ENCODE data around the gene TMEM30B.

TMEM30B gene

GRCh38 chr14:61266891-61267740, 14.0 kb downstream of the TMEM30B start:
- peaks cover 20% of the 10 kb centered on the region for H3K27me3 ChIP-seq
- no peak for DNase-seq
- H3K4me1 ChIP-seq, result no peaks in the 10 kb centered on the region
- no peaks in the 10 kb centered on the region for H3K9me3 ChIP-seq
- H3K4me3 ChIP-seq (ENCODE audit: low read depth, low read length), result no peak overlapping the region
- no peak for TF ChIP-seq CTCF (IDR thresholded peaks at IDR 0.05; ENCODE audit: low read depth, low read length)
- H3K36me3 ChIP-seq, result no peaks in the 10 kb centered on the region

DNA sequence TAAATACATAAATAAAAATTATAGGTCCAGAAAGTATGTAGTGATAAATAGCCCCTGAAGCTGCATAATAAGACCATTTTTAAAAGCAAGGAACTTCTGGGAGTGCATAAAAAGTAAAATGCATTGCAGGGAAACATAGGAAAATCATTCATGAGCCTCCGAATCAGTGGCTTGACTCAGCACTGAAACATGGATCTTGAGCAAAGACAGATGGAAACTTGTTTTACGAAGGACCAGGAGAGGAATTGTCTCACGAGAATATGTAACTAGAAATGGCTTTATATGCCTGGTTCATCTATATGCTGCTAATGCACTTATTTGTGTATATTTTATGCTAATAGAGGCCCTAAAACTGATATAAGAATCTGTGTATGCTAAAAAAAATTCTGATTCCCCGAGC, 14.7 kb downstream of the TMEM30B start:
- TF ChIP-seq CTCF (IDR thresholded peaks at IDR 0.05; ENCODE audit: low read depth, low read length), result no peak
- Histone ChIP-seq H3K4me3 (ENCODE audit: low read depth, low read length) (no peak overlapping the region), H3K4me1 (no peaks in the 10 kb centered on the region), H3K27me3 (peaks cover 24% of the 10 kb centered on the region), H3K36me3 (no peaks in the 10 kb centered on the region), H3K9me3 (no peaks in the 10 kb centered on the region)
- DNase-seq, result no peak

- Histone ChIP-seq H3K36me3 (no peaks in the 10 kb centered on the region), H3K27me3 (peaks cover 36% of the 10 kb centered on the region), H3K9me3 (no peaks in the 10 kb centered on the region), H3K4me3 (ENCODE audit: low read depth, low read length) (no peak overlapping the region), H3K4me1 (no peaks in the 10 kb centered on the region)
- no peak for DNase-seq
- TF ChIP-seq CTCF (IDR thresholded peaks at IDR 0.05; ENCODE audit: low read depth, low read length), result no peak
Measured at GRCh38 chr14:61264651-61265050, 16.5 kb downstream of the TMEM30B start.

- Histone ChIP-seq H3K4me1 (no peaks in the 10 kb centered on the region), H3K4me3 (ENCODE audit: low read depth, low read length) (no peak overlapping the region), H3K27me3 (peaks cover 41% of the 10 kb centered on the region), H3K9me3 (no peaks in the 10 kb centered on the region), H3K36me3 (no peaks in the 10 kb centered on the region)
- no peak for TF ChIP-seq CTCF (IDR thresholded peaks at IDR 0.05; ENCODE audit: low read depth, low read length)
- no peak for DNase-seq
Measured at GRCh38 chr14:61264010-61264571, 17.0 kb downstream of the TMEM30B start.

- DNase-seq, result no peak
- no peak for TF ChIP-seq CTCF (IDR thresholded peaks at IDR 0.05; ENCODE audit: low read depth, low read length)
- no peaks in the 10 kb centered on the region for H3K9me3 ChIP-seq
- peaks cover 42% of the 10 kb centered on the region for H3K27me3 ChIP-seq
- H3K4me3 ChIP-seq (ENCODE audit: low read depth, low read length), result no peak overlapping the region
- no peaks in the 10 kb centered on the region for H3K4me1 ChIP-seq
- no peaks in the 10 kb centered on the region for H3K36me3 ChIP-seq
Measured at GRCh38 chr14:61262082-61262481, 19.1 kb downstream of the TMEM30B start.

All from BE2C (cell line).